HepG2 (cell line): ENCODE results near the gene COX7A2L. TPM values are rescaled to one million over a fixed set of nuclear protein-coding genes. Genes with fewer than 3 reads are reported as not detected.
A peak's percentile ranks its signal among the peaks of the same experiment; 100 is the strongest.

Experiments
- AKAP8 ChIP-seq: sonication (generic); formaldehyde crosslinking; IDR thresholded peaks from 2 replicates; pipeline ENCODE4 v1.5.1; 2020; ENCODE audit warnings: mild to moderate bottlenecking, missing genetic modification reagents
- MAF1 ChIP-seq: sonication (generic); formaldehyde crosslinking; IDR thresholded peaks from 2 replicates; pipeline ENCODE4 v1.5.0; 2020; ENCODE audit warnings: missing genetic modification reagents, borderline replicate concordance
- MAZ ChIP-seq, 2 experiments: sonication (generic) in 1 of 2; formaldehyde crosslinking in 1 of 2; IDR thresholded peaks; 2 replicates each; pipeline versions ENCODE4 v1.5.0 to v1.6.1; 2012 to 2020; ENCODE audit warnings: low read depth in 2 of 2, mild to moderate bottlenecking in 2 of 2, borderline replicate concordance in 1 of 2, improper control_type of control experiment in 1 of 2, low read length in 1 of 2, missing genetic modification reagents in 1 of 2, moderate library complexity in 1 of 2
- MYPOP ChIP-seq: sonication (generic); formaldehyde crosslinking; IDR thresholded peaks from 2 replicates; pipeline ENCODE4 v1.8.1; 2023; ENCODE audit warnings: mild to moderate bottlenecking, moderate library complexity, missing genetic modification reagents
- REXO4 ChIP-seq: sonication (generic); formaldehyde crosslinking; IDR thresholded peaks from 2 replicates; pipeline ENCODE4 v1.8.0; 2022; ENCODE audit warnings: missing genetic modification reagents, mild to moderate bottlenecking, borderline replicate concordance
- SIX1 ChIP-seq: sonication (generic); formaldehyde crosslinking; IDR thresholded peaks from 2 replicates; pipeline ENCODE4 v1.4.0; 2020; ENCODE audit warnings: missing genetic modification reagents, borderline replicate concordance
- TEAD2 ChIP-seq: sonication (generic); formaldehyde crosslinking; IDR thresholded peaks from 2 replicates; pipeline ENCODE4 v1.9.0; 2021; ENCODE audit warnings: missing genetic modification reagents
- WIZ ChIP-seq: sonication (generic); formaldehyde crosslinking; IDR thresholded peaks from 2 replicates; pipeline ENCODE4 v1.5.1; 2020; ENCODE audit warnings: mild to moderate bottlenecking, missing genetic modification reagents
- ZNF724P ChIP-seq: sonication (generic); formaldehyde crosslinking; IDR thresholded peaks from 2 replicates; pipeline ENCODE4 v1.8.0; 2022; ENCODE audit warnings: missing genetic modification reagents, borderline replicate concordance
- ZNF737 ChIP-seq: sonication (generic); formaldehyde crosslinking; IDR thresholded peaks from 2 replicates; pipeline ENCODE4 v1.5.0; 2020; ENCODE audit warnings: missing genetic modification reagents, mild to moderate bottlenecking, borderline replicate concordance
- ZNF761 ChIP-seq: sonication (generic); formaldehyde crosslinking; conservative IDR thresholded peaks from 2 replicates; pipeline ENCODE4 v1.4.0; 2020; ENCODE audit warnings: mild to moderate bottlenecking, missing genetic modification reagents
- ZNF784 ChIP-seq: sonication (generic); formaldehyde crosslinking; IDR thresholded peaks from 2 replicates; pipeline ENCODE4 v1.5.1; 2020; ENCODE audit warnings: missing genetic modification reagents, mild to moderate bottlenecking, borderline replicate concordance
- ZNF841 ChIP-seq: sonication (generic); formaldehyde crosslinking; IDR thresholded peaks from 2 replicates; pipeline ENCODE4 v1.8.1; 2023; ENCODE audit warnings: missing genetic modification reagents, borderline replicate concordance
- polyA plus RNA-seq, 8 experiments: library from polyadenylated mRNA; depleted of rRNA in 3 of 8; stranded (reverse) in 7 of 8; unstranded in 1 of 8; fragments of >200 nt; fragmentation: Illumina TruSeq in 4 of 8; extraction: Trizol in 4 of 8; gene quantifications; 2 replicates each; pipeline versions ENCODE4 v1.2.1 to v1.2.3, GENCODE V29; 2011 to 2016; ENCODE audit warnings: low read depth in 4 of 8, missing spikeins in 1 of 8, mixed read lengths in 1 of 8; ENCODE audit not compliant: insufficient read depth in 1 of 8
- total RNA-seq, 5 experiments: library from RNA; depleted of rRNA; stranded (reverse); fragments of >200 nt; fragmentation: Illumina TruSeq; extraction: Trizol; gene quantifications; 2 replicates each; pipeline ENCODE4 v1.2.3, GENCODE V29; 2016; ENCODE audit warnings: low read depth in 1 of 5
- TF ChIP-seq, protein P1 (sequence below): sonication (generic); formaldehyde crosslinking; IDR thresholded peaks from 2 replicates; pipeline ENCODE4 v1.8.0; 2022; ENCODE audit warnings: mild to moderate bottlenecking, missing genetic modification reagents, borderline replicate concordance
- TF ChIP-seq, protein P2 (sequence below): IDR thresholded peaks from 2 replicates; pipeline ENCODE4 v1.6.1; 2016; ENCODE audit warnings: low read depth

Gene COX7A2L
- total and polyA plus RNA-seq, 2 of the 13 experiments (the other 11 are each of a cell fraction or from before 2014, with no cell fraction given) = 155 to 201 TPM

GRCh38 chr2:42337846-42338566, 23.0 kb downstream of the COX7A2L start (continued):
- TF ChIP-seq MAZ (IDR thresholded peaks at IDR 0.05; ENCODE audit: borderline replicate concordance, low read depth, low read length) = no peak
- TF ChIP-seq MAZ (CRISPR knock-in tag; IDR thresholded peaks at IDR 0.05; ENCODE audit: low read depth) = no peak
- TF ChIP-seq ZNF784 (CRISPR knock-in tag) = no peak
- TF ChIP-seq, protein P1, sequence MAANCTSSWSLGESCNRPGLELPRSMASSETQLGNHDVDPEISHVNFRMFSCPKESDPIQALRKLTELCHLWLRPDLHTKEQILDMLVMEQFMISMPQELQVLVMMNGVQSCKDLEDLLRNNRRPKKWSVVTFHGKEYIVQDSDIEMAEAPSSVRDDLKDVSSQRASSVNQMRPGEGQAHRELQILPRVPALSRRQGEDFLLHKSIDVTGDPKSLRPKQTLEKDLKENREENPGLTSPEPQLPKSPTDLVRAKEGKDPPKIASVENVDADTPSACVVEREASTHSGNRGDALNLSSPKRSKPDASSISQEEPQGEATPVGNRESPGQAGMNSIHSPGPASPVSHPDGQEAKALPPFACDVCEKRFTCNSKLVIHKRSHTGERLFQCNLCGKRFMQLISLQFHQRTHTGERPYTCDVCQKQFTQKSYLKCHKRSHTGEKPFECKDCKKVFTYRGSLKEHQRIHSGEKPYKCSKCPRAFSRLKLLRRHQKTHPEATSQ (CRISPR knock-in tag) = no peak
- TF ChIP-seq ZNF761 (CRISPR knock-in tag) = no peak
- TF ChIP-seq AKAP8 = peak; percentile 72; the same call in 1 of the 2 replicates
- no peak for TF ChIP-seq MAF1 (CRISPR knock-in tag)
- TF ChIP-seq REXO4 = no peak
- TF ChIP-seq MYPOP (CRISPR knock-in tag) = no peak
- TF ChIP-seq ZNF841 (CRISPR knock-in tag) = no peak
- TF ChIP-seq TEAD2 (CRISPR knock-in tag) = no peak
- TF ChIP-seq, protein P2, sequence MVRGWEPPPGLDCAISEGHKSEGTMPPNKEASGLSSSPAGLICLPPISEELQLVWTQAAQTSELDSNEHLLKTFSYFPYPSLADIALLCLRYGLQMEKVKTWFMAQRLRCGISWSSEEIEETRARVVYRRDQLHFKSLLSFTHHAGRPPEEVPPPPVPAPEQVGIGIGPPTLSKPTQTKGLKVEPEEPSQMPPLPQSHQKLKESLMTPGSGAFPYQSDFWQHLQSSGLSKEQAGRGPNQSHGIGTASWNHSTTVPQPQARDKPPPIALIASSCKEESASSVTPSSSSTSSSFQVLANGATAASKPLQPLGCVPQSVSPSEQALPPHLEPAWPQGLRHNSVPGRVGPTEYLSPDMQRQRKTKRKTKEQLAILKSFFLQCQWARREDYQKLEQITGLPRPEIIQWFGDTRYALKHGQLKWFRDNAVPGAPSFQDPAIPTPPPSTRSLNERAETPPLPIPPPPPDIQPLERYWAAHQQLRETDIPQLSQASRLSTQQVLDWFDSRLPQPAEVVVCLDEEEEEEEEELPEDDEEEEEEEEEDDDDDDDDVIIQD (CRISPR knock-in tag) = no peak
- TF ChIP-seq ZNF724P = no peak
- TF ChIP-seq SIX1 (CRISPR knock-in tag) = no peak
- no peak for TF ChIP-seq ZNF737 (CRISPR knock-in tag)
- no peak for TF ChIP-seq WIZ (CRISPR knock-in tag)
